Endothelial cell (in vitro differentiated cells): ENCODE measurements around the gene CLDN34. TPM values are rescaled to one million over a fixed set of nuclear protein-coding genes. Genes with fewer than 3 reads are reported as not detected.

Experiments
- DNase-seq: peaks from one replicate; pipeline ENCODE4 v3.0.0; 2021; ENCODE audit warnings: low spot score
- H3K27ac Mint-ChIP-seq: one replicate; pipeline ENCODE4 v1.8.0; 2021; ENCODE audit warnings: mixed read lengths, inconsistent platforms; ENCODE audit not compliant: unreplicated experiment
- H3K27me3 Mint-ChIP-seq: one replicate; pipeline ENCODE4 v1.8.0; 2021; ENCODE audit warnings: mild to moderate bottlenecking, moderate library complexity, mixed read lengths, inconsistent platforms; ENCODE audit not compliant: unreplicated experiment
- H3K36me3 Mint-ChIP-seq: one replicate; pipeline ENCODE4 v1.8.0; 2021; ENCODE audit warnings: mild to moderate bottlenecking, low read depth, mixed read lengths, inconsistent platforms; ENCODE audit not compliant: unreplicated experiment
- H3K4me1 Mint-ChIP-seq: one replicate; pipeline ENCODE4 v1.8.0; 2021; ENCODE audit warnings: mild to moderate bottlenecking, mixed read lengths, inconsistent platforms; ENCODE audit not compliant: unreplicated experiment
- H3K4me3 Mint-ChIP-seq: one replicate; pipeline ENCODE4 v1.8.0; 2021; ENCODE audit warnings: mild to moderate bottlenecking, mixed read lengths, inconsistent platforms; ENCODE audit not compliant: unreplicated experiment
- H3K9me3 Mint-ChIP-seq: one replicate; pipeline ENCODE4 v1.8.0; 2021; ENCODE audit warnings: mixed read lengths, inconsistent platforms; ENCODE audit not compliant: unreplicated experiment
- total RNA-seq: library from RNA; stranded (reverse); fragmentation: NEBNext Ultra II Directional; extraction: Animal tissue kit (Norgen Biotek cat#: 25700); gene quantifications from one replicate; pipeline ENCODE4 v1.2.1, GENCODE V29; 2021; ENCODE audit not compliant: unreplicated experiment
- TF ChIP-seq, protein P1 (sequence below): fragments of 200-600 bp; sonication (generic); IDR thresholded peaks from one replicate; pipeline ENCODE4 v1.5.0; 2021; ENCODE audit warnings: antibody characterized with exemption; ENCODE audit not compliant: unreplicated experiment

Gene CLDN34
- total RNA-seq, 1 donor from 2014 or later, result 0.64 TPM

DNA sequence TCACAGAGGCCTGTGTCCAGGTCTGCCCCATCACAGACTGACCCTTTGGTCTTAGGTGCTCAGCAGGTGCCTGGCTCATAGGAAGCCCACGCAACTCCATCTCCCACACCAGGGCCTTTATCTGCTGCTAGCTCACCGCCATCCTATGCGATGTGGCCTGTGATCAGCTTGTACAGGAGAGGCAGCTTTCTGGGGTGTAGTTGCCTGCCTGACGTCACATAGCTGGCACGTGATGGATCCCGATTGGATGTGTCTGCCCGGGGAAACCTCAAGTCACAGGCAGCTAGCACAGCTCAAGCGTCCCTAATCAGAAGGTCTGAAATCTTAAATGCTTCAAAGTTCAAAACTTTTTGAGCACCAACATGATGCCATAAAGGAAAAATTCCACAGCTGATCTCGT is 41.2 kb upstream of the CLDN34 start:
- TF ChIP-seq, protein P1, sequence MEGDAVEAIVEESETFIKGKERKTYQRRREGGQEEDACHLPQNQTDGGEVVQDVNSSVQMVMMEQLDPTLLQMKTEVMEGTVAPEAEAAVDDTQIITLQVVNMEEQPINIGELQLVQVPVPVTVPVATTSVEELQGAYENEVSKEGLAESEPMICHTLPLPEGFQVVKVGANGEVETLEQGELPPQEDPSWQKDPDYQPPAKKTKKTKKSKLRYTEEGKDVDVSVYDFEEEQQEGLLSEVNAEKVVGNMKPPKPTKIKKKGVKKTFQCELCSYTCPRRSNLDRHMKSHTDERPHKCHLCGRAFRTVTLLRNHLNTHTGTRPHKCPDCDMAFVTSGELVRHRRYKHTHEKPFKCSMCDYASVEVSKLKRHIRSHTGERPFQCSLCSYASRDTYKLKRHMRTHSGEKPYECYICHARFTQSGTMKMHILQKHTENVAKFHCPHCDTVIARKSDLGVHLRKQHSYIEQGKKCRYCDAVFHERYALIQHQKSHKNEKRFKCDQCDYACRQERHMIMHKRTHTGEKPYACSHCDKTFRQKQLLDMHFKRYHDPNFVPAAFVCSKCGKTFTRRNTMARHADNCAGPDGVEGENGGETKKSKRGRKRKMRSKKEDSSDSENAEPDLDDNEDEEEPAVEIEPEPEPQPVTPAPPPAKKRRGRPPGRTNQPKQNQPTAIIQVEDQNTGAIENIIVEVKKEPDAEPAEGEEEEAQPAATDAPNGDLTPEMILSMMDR, result no peak
- H3K4me1 Mint-ChIP-seq, result peaks cover 38% of the 10 kb centered on the region
- H3K27me3 Mint-ChIP-seq, result peaks cover 5% of the 10 kb centered on the region
- no peak overlapping the region for H3K27ac Mint-ChIP-seq
- DNase-seq, result no peak
- peaks cover 12% of the 10 kb centered on the region for H3K36me3 Mint-ChIP-seq
- H3K9me3 Mint-ChIP-seq, result no peaks in the 10 kb centered on the region
- H3K4me3 Mint-ChIP-seq, result no peak overlapping the region

GRCh38 chrX:9927698-9928482 is 39.3 kb upstream of the CLDN34 start:
- TF ChIP-seq, protein P1, result no peak
- H3K4me3 Mint-ChIP-seq, result no peak overlapping the region
- DNase-seq, result no peak

DNA sequence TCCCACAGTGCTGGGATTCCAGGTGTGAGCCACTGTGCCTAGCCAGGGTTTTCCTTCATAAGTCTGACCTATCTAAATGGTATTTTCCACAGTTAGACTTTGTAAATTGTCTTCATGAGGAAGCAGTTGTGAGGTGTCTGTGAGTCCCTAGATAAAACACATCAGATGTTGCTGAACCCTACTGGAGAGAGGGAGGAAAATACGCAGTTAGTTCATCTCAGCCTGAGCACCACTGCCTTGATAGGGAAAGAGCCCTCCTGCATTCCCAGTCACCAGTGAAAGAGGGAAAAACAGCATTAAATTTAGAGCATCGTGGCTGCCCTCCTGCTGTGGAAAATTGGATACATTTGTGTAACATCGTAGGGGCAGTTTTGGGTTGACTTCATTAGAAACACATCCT is 31.7 kb upstream of the CLDN34 start:
- Mint-ChIP-seq H3K27ac (no peak overlapping the region), H3K27me3 (no peaks in the 10 kb centered on the region), H3K4me1 (no peaks in the 10 kb centered on the region), H3K36me3 (no peaks in the 10 kb centered on the region), H3K9me3 (no peaks in the 10 kb centered on the region), H3K4me3 (no peak overlapping the region)
- TF ChIP-seq, protein P1, result no peak
- no peak for DNase-seq

More at GRCh38 chrX:9927698-9928482, 39.3 kb upstream of the CLDN34 start:
- H3K27ac Mint-ChIP-seq, result peak overlapping the region; percentile 52
- peaks cover 26% of the 10 kb centered on the region for H3K4me1 Mint-ChIP-seq
- no peaks in the 10 kb centered on the region for H3K9me3 Mint-ChIP-seq
- H3K36me3 Mint-ChIP-seq, result peaks cover 7% of the 10 kb centered on the region
- peaks cover 3% of the 10 kb centered on the region for H3K27me3 Mint-ChIP-seq

DNA sequence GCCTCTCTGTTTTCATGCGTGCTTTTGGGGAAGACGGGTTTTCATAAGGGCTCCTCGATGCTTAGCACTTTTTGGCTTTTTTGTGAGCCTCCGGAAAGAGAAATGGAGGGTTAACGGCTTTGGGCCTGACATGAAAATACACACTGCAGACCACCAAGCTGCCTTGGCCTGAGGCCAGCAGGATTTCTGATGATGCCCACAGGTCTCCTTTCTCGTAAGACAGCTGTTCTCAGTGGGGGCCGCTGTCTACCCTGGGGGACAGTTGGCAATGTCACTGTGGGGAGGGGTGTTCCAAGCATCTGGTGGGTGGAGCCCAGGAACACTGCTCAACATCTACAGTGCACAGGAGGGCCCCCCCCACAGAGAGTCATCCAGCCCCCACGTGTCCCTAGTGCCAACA is 29.4 kb upstream of the CLDN34 start:
- TF ChIP-seq, protein P1, result no peak
- Mint-ChIP-seq H3K9me3 (no peaks in the 10 kb centered on the region), H3K4me3 (no peak overlapping the region), H3K4me1 (peaks cover 4% of the 10 kb centered on the region), H3K36me3 (no peaks in the 10 kb centered on the region), H3K27ac (no peak overlapping the region), H3K27me3 (no peaks in the 10 kb centered on the region)
- no peak for DNase-seq

DNA sequence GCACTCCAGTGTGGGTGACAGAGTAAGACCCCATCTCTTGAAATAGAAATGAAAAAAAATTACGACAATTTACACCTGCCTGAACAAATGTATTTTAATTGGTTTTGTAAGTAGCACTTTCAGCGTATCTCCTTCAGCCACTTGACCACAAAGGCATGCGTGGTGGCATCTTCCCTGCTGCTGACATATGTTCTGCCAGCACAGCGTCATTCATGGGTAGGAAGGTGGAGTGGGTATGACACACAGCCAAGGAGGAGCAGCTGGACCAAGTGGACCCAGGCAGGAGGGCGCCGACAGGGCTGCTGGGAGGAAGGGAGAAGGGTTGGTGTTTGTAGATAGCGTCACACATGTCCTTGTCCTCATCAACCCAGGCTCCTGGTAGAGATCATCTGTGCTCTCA is 28.6 kb upstream of the CLDN34 start:
- peaks cover 4% of the 10 kb centered on the region for H3K36me3 Mint-ChIP-seq
- no peak for DNase-seq
- H3K4me1 Mint-ChIP-seq, result peaks cover 4% of the 10 kb centered on the region
- no peaks in the 10 kb centered on the region for H3K9me3 Mint-ChIP-seq
- peaks cover 3% of the 10 kb centered on the region for H3K27me3 Mint-ChIP-seq
- TF ChIP-seq, protein P1, result no peak
- H3K27ac Mint-ChIP-seq, result no peak overlapping the region
- no peak overlapping the region for H3K4me3 Mint-ChIP-seq
